H9 (cell line): ENCODE data around the gene CCDC93. TPM values are rescaled to one million over a fixed set of nuclear protein-coding genes. Genes with fewer than 3 reads are reported as not detected.

ENCODE experiments used
- DNase-seq: peaks from one replicate; pipeline ENCODE4 v3.0.0-alpha.2; 2017
- H2AFZ ChIP-seq: one replicate; pipeline ENCODE4 v1.6.1; 2013; ENCODE audit warnings: mild to moderate bottlenecking, low read length, control low read depth, moderate library complexity
- H2AK5ac ChIP-seq: 2 replicates; pipeline ENCODE4 v1.6.1; 2013; ENCODE audit warnings: low read length, control low read depth, mixed read lengths; ENCODE audit not compliant: insufficient read length
- H2BK120ac ChIP-seq: one replicate; pipeline ENCODE4 v1.6.1; 2013; ENCODE audit warnings: low read depth, mild to moderate bottlenecking, low read length, control low read depth, inconsistent platforms; ENCODE audit not compliant: poor library complexity, severe bottlenecking
- H2BK12ac ChIP-seq: 2 replicates; pipeline ENCODE4 v1.6.1; 2013; ENCODE audit warnings: low read length, control low read depth, mixed read lengths, low read depth; ENCODE audit not compliant: insufficient read length
- H2BK15ac ChIP-seq: 2 replicates; pipeline ENCODE4 v1.6.1; 2013; ENCODE audit warnings: low read depth, low read length, control low read depth
- H2BK20ac ChIP-seq: one replicate; pipeline ENCODE4 v1.6.1; 2013; ENCODE audit warnings: low read depth, mild to moderate bottlenecking, low read length, control low read depth, inconsistent platforms; ENCODE audit not compliant: poor library complexity, severe bottlenecking
- H2BK5ac ChIP-seq: 2 replicates; pipeline ENCODE4 v1.6.1; 2013; ENCODE audit warnings: low read length, control low read depth, mixed read lengths; ENCODE audit not compliant: insufficient read length
- H3K14ac ChIP-seq: 2 replicates; pipeline ENCODE4 v1.6.1; 2013; ENCODE audit warnings: low read length, control low read depth; ENCODE audit not compliant: insufficient read depth
- H3K18ac ChIP-seq: 2 replicates; pipeline ENCODE4 v1.6.1; 2013; ENCODE audit warnings: low read depth, mild to moderate bottlenecking, mixed read lengths, low read length, control low read depth; ENCODE audit not compliant: insufficient read length
- H3K23ac ChIP-seq: 2 replicates; pipeline ENCODE4 v1.6.1; 2013; ENCODE audit warnings: low read length, control low read depth, mixed read lengths, low read depth; ENCODE audit not compliant: insufficient read length
- H3K23me2 ChIP-seq: 2 replicates; pipeline ENCODE4 v1.6.1; 2013; ENCODE audit warnings: low read depth, mild to moderate bottlenecking, mixed read lengths, low read length, control low read depth; ENCODE audit not compliant: insufficient read length, poor library complexity, severe bottlenecking
- H3K27ac ChIP-seq: 2 replicates; pipeline ENCODE4 v1.5.1; 2013; ENCODE audit warnings: low read length, control low read depth, mixed read lengths, low read depth; ENCODE audit not compliant: insufficient read length
- H3K27me3 ChIP-seq: 2 replicates; pipeline ENCODE4 v1.6.1; 2013; ENCODE audit warnings: low read length, control low read depth, inconsistent platforms; ENCODE audit not compliant: insufficient read depth
- H3K4ac ChIP-seq: 2 replicates; pipeline ENCODE4 v1.6.1; 2013; ENCODE audit warnings: low read depth, mild to moderate bottlenecking, control low read depth, inconsistent platforms, low read length, moderate library complexity
- H3K4me1 ChIP-seq: 2 replicates; pipeline ENCODE4 v1.6.1; 2013; ENCODE audit warnings: low read length, control low read depth, inconsistent platforms; ENCODE audit not compliant: insufficient read depth
- H3K4me2 ChIP-seq: 2 replicates; pipeline ENCODE4 v1.6.1; 2013; ENCODE audit warnings: low read length, control low read depth, mixed read lengths; ENCODE audit not compliant: insufficient read length, insufficient read depth
- H3K56ac ChIP-seq: 2 replicates; pipeline ENCODE4 v1.6.1; 2013; ENCODE audit warnings: low read depth, mild to moderate bottlenecking, mixed read lengths, low read length, control low read depth; ENCODE audit not compliant: insufficient read length
- H3K79me1 ChIP-seq: 2 replicates; pipeline ENCODE4 v1.6.1; 2013; ENCODE audit warnings: low read depth, mild to moderate bottlenecking, moderate library complexity, low read length, control low read depth, inconsistent platforms; ENCODE audit not compliant: insufficient read depth, poor library complexity, severe bottlenecking
- H3K79me2 ChIP-seq: 2 replicates; pipeline ENCODE4 v1.6.1; 2013; ENCODE audit warnings: low read length, control low read depth, inconsistent platforms; ENCODE audit not compliant: insufficient read depth
- H3K9ac ChIP-seq: 2 replicates; pipeline ENCODE4 v1.6.1; 2013; ENCODE audit warnings: low read length, control low read depth, mixed read lengths; ENCODE audit not compliant: insufficient read length; ENCODE audit errors: extremely low read depth
- H3K9me3 ChIP-seq: one replicate; pipeline ENCODE4 v1.6.1; 2013; ENCODE audit warnings: low read depth, low read length, inconsistent platforms; ENCODE audit not compliant: control insufficient read depth
- H3T11ph ChIP-seq: one replicate; pipeline ENCODE4 v1.6.1; 2013; ENCODE audit warnings: mild to moderate bottlenecking, low read length, control low read depth, inconsistent platforms
- H4K20me1 ChIP-seq: one replicate; pipeline ENCODE4 v1.6.1; 2013; ENCODE audit not compliant: control insufficient read depth, insufficient read length, insufficient read depth
- H4K5ac ChIP-seq: 2 replicates; pipeline ENCODE4 v1.6.1; 2013; ENCODE audit warnings: low read depth, mild to moderate bottlenecking, mixed read lengths, low read length, control low read depth; ENCODE audit not compliant: insufficient read length
- H4K8ac ChIP-seq: replicated peaks from 2 replicates; pipeline ENCODE4 v1.6.1; 2013; ENCODE audit warnings: low read length, control low read depth, mixed read lengths, low read depth; ENCODE audit not compliant: insufficient read length
- H4K91ac ChIP-seq: 2 replicates; pipeline ENCODE4 v1.6.1; 2013; ENCODE audit warnings: low read depth, mild to moderate bottlenecking, moderate library complexity, mixed read lengths, low read length, control low read depth; ENCODE audit not compliant: insufficient read length
- H3K27ac Mint-ChIP-seq, 3 experiments: 2 replicates in 2 of 3; 3 replicates in 1 of 3; pipeline ENCODE4 v1.8.0; 2020 to 2021; ENCODE audit warnings: mixed read lengths in 3 of 3, mild to moderate bottlenecking in 1 of 3, moderate library complexity in 1 of 3
- H3K27me3 Mint-ChIP-seq: 2 replicates; pipeline ENCODE4 v1.8.0; 2021; ENCODE audit warnings: low read depth, mild to moderate bottlenecking, moderate library complexity, mixed read lengths
- H3K36me3 Mint-ChIP-seq, 3 experiments: 2 replicates in 2 of 3; 3 replicates in 1 of 3; pipeline ENCODE4 v1.8.0; 2020 to 2021; ENCODE audit warnings: low read depth in 3 of 3, mixed read lengths in 3 of 3; ENCODE audit not compliant: insufficient read depth in 1 of 3
- H3K4me1 Mint-ChIP-seq, 2 experiments: 2 replicates each; pipeline ENCODE4 v1.8.0; 2020; ENCODE audit warnings: mixed read lengths in 2 of 2
- H3K4me3 Mint-ChIP-seq, 2 experiments: 2 replicates in 1 of 2; 3 replicates in 1 of 2; pipeline ENCODE4 v1.8.0; 2020 to 2021; ENCODE audit warnings: mild to moderate bottlenecking in 2 of 2, mixed read lengths in 2 of 2, moderate library complexity in 1 of 2
- H3K9me3 Mint-ChIP-seq, 2 experiments: 2 replicates in 1 of 2; 3 replicates in 1 of 2; pipeline ENCODE4 v1.8.0; 2020; ENCODE audit warnings: mild to moderate bottlenecking in 2 of 2, mixed read lengths in 2 of 2, moderate library complexity in 1 of 2
- CTCF ChIP-seq: fragments of 200-600 bp; sonication (generic); conservative IDR thresholded peaks from 3 replicates; pipeline ENCODE4 v1.8.0; 2021; ENCODE audit warnings: antibody characterized with exemption, mild to moderate bottlenecking
- total RNA-seq: library from RNA; stranded (reverse); gene quantifications from 2 replicates; pipeline ENCODE4 v1.2.1, GENCODE V29; 2021

CCDC93 gene
- total RNA-seq, 1 experiment from 2014 or later: 16.4 TPM

GRCh38 chr2:117940436-117940835 lies 73.4 kb downstream of the CCDC93 start:
- no peak overlapping the region for H2BK120ac ChIP-seq
- no peak overlapping the region for H3K9ac ChIP-seq
- Mint-ChIP-seq H3K27me3 (no peaks in the 10 kb centered on the region), H3K4me1 (peaks cover 5 to 6% of the 10 kb centered on the region in 2 experiments; a peak in 3 of 4 replicates), H3K36me3 (peaks cover 19 to 59% (median 35%) of the 10 kb centered on the region in 3 experiments), H3K4me3 (no peak overlapping the region), H3K27ac (no peak overlapping the region), H3K9me3 (no peaks in the 10 kb centered on the region)
- H4K8ac ChIP-seq: no peak overlapping the region
- TF ChIP-seq CTCF: no peak
- H4K91ac ChIP-seq: no peak overlapping the region
- no peaks in the 10 kb centered on the region for H3K23me2 ChIP-seq
- H3K4me2 ChIP-seq: no peak overlapping the region
- no peak overlapping the region for H2BK20ac ChIP-seq
- no peak overlapping the region for H2BK5ac ChIP-seq
- no peak overlapping the region for H2AK5ac ChIP-seq
- H3K27me3 ChIP-seq: no peaks in the 10 kb centered on the region
- H2AFZ ChIP-seq: no peak overlapping the region
- H3K9me3 ChIP-seq: no peaks in the 10 kb centered on the region
- H2BK15ac ChIP-seq: no peak overlapping the region
- H3K79me1 ChIP-seq: no peaks in the 10 kb centered on the region
- no peak overlapping the region for H3K18ac ChIP-seq
- H3K56ac ChIP-seq: no peak overlapping the region
- no peak overlapping the region for H3K23ac ChIP-seq
- H3T11ph ChIP-seq: no peak overlapping the region
- H3K14ac ChIP-seq: no peak overlapping the region
- H3K4ac ChIP-seq: no peak overlapping the region
- no peak for DNase-seq
- H3K27ac ChIP-seq: no peak overlapping the region
- no peaks in the 10 kb centered on the region for H3K4me1 ChIP-seq
- H4K5ac ChIP-seq: no peak overlapping the region
- H2BK12ac ChIP-seq: no peak overlapping the region
- no peaks in the 10 kb centered on the region for H4K20me1 ChIP-seq
- H3K79me2 ChIP-seq: no peaks in the 10 kb centered on the region
